Ramos (cell line): Measurements from ENCODE around the gene NTNG1.

Experiments
- in situ Hi-C: fragments of 300-500 bp; cut with MboI; formaldehyde crosslinking; loops from one replicate; pipeline ENCODE4 v1.14.3; 2022; ENCODE audit warnings: low sequenced_read_pairs; ENCODE audit not compliant: unreplicated experiment

Gene NTNG1

DNA sequence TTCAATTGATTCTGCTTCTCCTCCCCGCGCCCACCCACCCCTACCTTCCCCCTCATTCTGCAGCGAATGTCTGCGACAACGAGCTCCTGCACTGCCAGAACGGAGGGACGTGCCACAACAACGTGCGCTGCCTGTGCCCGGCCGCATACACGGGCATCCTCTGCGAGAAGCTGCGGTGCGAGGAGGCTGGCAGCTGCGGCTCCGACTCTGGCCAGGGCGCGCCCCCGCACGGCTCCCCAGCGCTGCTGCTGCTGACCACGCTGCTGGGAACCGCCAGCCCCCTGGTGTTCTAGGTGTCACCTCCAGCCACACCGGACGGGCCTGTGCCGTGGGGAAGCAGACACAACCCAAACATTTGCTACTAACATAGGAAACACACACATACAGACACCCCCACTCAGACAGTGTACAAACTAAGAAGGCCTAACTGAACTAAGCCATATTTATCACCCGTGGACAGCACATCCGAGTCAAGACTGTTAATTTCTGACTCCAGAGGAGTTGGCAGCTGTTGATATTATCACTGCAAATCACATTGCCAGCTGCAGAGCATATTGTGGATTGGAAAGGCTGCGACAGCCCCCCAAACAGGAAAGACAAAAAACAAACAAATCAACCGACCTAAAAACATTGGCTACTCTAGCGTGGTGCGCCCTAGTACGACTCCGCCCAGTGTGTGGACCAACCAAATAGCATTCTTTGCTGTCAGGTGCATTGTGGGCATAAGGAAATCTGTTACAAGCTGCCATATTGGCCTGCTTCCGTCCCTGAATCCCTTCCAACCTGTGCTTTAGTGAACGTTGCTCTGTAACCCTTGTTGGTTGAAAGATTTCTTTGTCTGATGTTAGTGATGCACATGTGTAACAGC is 339.9 kb downstream of the NTNG1 start:
- in situ Hi-C loops: no loop called here

GRCh38 chr1:107481756-107482384 is 341.0 kb downstream of the NTNG1 start:
- in situ Hi-C loops: no loop called here

DNA sequence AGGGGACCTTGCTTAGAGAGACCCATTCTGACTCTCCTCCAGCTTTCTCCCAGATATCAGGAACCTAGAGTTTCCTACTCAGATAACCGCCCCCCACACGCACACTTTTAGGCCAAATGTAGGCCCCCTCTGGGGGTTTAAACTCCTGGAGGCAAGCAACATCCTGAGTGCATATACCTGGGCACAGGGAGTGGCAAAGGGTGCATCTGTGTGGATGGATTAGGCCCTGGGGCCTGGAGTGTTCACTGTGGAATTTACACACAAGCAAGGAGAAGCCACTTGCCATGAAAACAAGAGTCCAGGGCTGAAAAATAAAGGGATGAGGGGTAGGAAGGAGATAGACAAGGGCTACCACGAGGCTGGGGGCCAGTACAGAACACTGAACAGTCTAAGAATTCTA is 343.1 kb downstream of the NTNG1 start:
- in situ Hi-C loops: no loop called here

DNA sequence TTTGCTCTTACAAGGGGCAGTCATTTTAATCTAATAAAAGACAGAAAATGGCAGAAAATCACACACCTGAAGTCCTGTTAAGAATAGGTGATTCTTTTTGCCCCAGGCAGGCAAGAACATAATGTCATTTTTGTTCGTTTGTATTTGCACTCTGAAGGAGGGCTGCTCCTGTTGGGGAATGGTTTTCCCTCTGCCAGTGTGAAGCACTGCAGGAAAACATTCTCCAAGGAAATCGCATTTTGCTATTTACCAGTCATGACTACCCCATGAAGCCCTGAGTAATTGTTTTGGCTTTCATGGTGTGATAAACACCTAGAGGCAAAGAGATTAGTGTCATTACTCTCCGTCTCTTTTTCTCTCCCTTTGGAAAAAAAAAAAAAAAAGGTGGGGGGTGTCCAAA is 345.5 kb downstream of the NTNG1 start:
- in situ Hi-C loops: no loop called here

DNA sequence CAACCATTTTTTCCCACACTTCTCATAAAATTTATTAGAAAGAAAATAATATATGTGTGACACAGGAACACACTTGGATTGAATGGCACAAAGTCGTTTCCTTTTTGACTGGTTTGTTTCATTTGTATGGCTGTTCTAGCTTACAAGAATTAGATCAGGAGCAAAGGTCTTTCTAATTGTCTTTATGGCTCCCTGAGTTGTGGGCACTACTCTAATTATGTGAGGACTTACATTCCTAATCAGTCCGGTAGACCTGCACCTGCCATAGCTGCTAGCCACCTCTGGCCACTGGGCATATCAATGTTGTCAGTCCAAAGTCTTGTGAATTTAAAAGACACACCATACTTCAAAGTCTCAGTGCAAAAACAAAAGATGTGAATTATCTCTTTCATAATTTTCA is 346.7 kb downstream of the NTNG1 start:
- in situ Hi-C loops: no loop called here

DNA sequence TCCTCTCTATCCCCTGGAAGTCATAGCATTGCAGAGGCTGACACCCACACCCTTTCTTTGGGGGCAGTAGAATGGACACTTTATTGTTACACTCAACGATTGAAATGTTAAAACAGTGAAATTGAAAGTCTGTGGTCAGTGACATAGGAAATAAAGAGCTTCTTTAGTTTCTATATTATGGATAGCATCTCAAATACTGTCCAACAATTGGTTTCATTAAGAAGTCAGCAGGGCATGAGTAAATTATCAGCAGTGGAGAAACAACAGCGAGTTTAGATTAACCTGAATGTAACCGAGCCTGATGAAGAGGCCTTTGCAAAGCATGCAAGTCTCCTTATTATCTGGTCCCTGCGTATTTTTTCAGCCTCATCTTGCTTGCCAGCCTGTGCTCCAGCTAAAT is 350.7 kb downstream of the NTNG1 start:
- in situ Hi-C loops: no loop called here

DNA sequence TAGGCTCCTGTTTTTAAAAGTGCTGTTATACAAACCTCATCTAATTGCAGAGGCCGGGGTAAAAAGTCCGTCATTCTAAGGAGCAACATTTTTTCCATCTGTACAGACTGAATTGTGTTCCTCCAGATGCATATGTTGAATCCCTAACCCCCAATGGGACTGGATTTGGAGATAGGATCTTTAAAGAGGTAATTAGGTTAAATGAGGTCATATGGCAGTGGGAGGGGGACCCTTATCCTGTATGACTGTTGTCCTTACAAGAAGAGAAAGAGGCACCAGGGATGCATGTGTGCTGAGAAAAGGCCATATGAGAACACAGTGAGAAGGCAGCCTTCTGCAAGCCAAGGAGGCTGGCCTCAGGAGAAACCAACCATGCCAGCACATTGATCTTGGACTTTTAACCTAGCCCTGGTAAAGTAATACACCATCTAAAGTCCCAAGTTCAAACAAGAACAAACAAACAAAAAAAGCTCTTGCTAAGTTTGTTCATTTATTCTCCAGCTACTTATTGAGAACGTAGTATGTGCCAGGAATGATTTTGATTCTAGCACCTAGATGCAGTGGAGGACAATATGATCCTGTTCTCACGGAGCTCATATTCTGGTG is 352.4 kb downstream of the NTNG1 start:
- in situ Hi-C loops: no loop called here

- in situ Hi-C loops: no loop called here
Measured at GRCh38 chr1:107494061-107494460, 353.2 kb downstream of the NTNG1 start.

DNA sequence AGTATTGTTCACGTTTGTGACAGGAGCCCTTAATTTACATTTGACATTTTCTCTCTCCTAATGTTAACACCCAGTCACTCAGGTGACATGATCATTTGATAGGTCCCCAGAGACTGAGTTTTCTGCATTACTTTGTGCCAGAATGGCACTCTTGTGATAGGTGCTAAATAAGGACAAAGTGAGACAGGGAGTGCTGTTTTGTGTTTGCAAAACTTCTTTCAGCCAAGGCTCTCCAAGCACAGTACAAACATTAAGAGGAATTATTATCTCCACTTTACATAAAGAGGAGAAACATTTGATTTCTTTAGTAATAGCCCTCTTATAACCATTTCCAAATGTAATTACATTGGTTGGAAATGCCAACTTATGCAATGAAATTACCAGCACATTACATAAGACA is 355.2 kb downstream of the NTNG1 start:
- in situ Hi-C loops: no loop called here

DNA sequence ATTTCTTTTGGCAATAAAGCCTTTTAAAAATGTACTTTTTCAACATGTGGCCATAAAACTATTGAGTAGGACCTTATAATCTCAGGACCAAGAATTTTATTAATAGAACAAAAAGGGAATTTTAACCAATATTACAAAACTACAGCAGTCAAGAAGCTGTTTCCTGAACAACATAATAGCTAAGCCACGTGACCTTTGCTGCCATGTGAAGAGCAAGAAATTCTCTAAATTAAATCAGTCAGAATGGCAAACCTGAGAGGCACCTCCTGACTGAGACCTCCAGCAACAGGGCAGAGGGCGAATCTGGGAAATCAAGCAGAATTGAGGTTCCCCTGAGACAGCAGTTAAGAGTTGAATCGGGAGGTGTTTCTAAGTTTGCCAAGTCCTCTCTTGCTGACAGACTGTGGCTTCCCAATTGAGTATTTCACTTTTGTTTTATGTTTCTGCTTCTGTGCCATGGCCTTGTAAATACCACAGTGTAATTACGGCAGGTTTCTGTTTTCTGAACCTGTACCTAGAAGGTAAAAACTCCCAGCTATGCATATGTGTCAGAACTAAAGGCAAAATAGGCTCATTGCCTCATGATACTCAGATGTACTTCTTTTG is 358.4 kb downstream of the NTNG1 start:
- in situ Hi-C loops: no loop called here

DNA sequence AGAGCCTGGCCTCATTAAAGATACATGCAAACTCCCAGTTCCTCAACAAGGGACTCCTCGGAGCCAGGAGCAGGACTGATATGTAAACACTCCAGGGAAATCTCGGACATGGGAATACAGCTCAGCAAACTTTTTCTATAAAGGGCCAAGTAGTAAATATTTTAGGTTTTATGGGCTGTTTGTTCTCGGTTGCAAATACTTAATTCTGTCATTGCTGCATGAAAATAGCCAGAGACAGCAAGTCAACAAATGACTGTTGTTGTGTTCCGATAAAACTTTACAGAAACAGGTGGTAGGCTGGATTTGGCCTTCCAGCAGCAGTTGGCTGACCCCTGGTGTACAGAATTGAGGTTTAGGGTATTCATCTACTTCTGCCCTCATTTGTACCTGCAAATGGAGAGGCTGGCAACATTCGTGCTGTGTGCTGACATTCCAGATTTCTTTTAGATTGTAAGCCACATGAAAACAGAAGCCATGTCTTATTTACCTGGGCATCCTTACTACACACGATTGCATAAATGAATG is 360.3 kb downstream of the NTNG1 start:
- in situ Hi-C loops: no loop called here

DNA sequence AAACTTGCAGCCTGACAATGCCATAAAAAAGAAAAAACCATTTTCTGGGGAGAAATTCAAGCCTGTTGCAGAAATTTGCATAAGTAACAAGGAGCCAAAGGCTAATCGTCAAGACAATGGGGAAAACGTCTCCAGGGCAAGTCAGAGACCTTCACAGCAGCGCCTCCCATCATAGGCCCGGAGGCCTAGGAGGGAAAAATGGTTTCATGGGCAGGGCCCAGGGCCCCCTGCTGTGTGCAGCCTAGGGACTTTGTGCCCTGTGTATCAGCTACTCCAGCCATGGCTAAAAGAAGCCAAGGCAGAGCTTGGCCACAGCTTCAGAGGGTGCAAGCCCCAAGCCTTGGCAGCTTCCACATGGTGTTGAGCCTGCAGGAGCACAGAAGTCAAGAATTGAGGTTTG is 369.5 kb downstream of the NTNG1 start:
- in situ Hi-C loops: no loop called here

GRCh38 chr1:107512836-107513235 is 372.0 kb downstream of the NTNG1 start:
- in situ Hi-C loops: no loop called here

DNA sequence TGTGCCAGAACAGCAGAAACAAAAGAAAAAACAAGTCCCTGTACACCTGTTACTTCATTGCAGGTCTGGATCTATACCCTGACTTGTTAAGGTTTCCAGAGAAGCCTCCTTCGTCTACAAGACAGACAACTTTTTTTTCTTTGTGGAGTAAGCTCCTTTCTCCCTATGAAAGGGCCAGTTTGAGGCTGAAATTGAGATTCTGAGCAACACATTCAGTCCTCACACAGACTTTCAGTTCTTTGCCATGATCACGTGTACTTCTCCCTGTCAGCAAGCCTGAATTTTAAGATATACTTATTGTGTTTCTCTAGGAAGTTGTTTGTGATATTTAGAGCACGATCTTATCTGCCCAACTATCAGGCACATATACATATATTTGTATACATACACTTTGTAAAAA is 374.0 kb downstream of the NTNG1 start:
- in situ Hi-C loops: no loop called here

GRCh38 chr1:107515702-107516101 is 374.9 kb downstream of the NTNG1 start:
- in situ Hi-C loops: no loop called here

DNA sequence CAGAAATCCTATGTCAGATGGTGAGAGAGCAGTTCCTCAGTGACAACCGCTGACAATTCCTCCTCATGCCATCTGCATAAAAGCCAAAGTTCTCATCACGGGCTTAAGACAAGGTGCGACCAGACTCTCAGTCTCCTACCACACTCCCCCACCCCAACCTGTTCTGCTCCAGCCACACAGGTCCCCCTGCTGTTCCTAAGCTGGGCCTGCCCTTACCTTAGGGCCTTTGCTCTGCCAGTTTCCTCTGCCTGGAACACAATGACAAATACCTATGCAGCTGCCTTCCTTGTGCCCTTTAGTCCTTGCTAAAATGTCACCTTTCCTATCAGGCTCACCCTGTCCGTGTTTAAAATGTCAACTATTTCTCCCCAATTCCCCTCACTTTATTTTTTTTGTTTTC is 382.2 kb downstream of the NTNG1 start:
- in situ Hi-C loops: no loop called here

DNA sequence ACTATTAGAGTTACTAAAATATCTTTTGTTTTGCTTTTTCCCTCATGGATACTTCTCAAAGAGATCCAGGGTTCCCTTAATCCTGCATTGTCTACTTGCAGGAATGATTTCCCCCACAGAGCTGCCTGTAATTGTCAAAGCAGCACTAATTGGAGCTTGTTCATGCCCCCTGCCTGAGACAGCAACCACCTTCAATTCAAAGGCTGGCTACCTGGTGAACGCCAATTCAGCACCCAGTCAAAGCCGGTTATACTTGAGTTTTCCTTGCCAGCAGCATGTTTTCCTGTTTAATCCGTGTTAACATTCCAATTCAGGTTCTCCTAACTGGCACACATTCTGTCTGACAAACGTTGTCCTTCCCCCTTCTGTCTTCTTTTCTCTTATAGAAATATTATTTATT is 382.9 kb downstream of the NTNG1 start:
- in situ Hi-C loops: no loop called here

- in situ Hi-C loops: no loop called here
Measured at GRCh38 chr1:107524301-107524700, 383.5 kb downstream of the NTNG1 start.

DNA sequence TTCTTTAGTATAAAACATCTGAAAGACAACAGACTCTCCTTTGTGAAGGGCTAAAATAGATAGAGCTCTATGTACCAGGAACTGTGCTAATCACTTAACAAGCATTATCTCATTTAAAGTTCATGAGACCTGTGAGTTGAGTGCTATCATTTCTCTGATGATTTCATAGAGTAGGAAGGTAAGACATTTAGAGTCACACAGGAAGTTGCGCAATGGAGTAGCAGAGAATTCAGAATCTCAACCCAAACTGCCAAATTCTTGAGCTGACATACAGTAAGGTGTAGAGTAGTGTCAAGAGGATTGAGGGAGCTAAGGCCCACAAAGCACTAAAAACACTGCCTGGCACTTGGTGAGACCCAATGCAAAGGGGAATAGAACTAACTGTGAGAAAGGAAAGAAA is 384.3 kb downstream of the NTNG1 start:
- in situ Hi-C loops: no loop called here

- in situ Hi-C loops: no loop called here
Measured at GRCh38 chr1:107525961-107526360, 385.1 kb downstream of the NTNG1 start.
